Right lobe of liver (tissue), 6 donors: ENCODE results near the gene ERCC2. TPM values are rescaled to one million over a fixed set of nuclear protein-coding genes. Genes with fewer than 3 reads are reported as not detected.

Experiments used
- ATAC-seq, 4 donors: fragments of 200-7000 bp; cut with Tn5 transposase; one replicate each; pipeline ENCODE4 v1.9.1; 2020; ENCODE audit warnings: mild to moderate bottlenecking in 4 of 4, moderate library complexity in 4 of 4
- DNase-seq, 3 donors: peaks; one replicate each; pipeline ENCODE4 v3.0.0-alpha.2; 2020
- H3K27ac ChIP-seq, 3 donors: fragments of 200-600 bp; one replicate each; pipeline ENCODE4 v1.8.0; 2022
- H3K27me3 ChIP-seq, 2 donors: fragments of 200-600 bp; one replicate each; pipeline ENCODE4 v1.8.0; 2022
- H3K36me3 ChIP-seq, 4 donors: fragments of 200-600 bp; sonication (generic) in 1 of 4; one replicate each; pipeline versions ENCODE4 v1.5.1 to v1.8.0; 2017 to 2022; ENCODE audit warnings: control low read depth in 1 of 4
- H3K4me1 ChIP-seq, 4 donors: fragments of 200-600 bp; sonication (generic) in 1 of 4; one replicate each; pipeline versions ENCODE4 v1.5.1 to v1.8.0; 2017 to 2022; ENCODE audit warnings: control low read depth in 1 of 4
- H3K4me3 ChIP-seq, 3 donors: fragments of 200-600 bp; one replicate each; pipeline ENCODE4 v1.8.0; 2022
- H3K9me3 ChIP-seq, 4 donors: fragments of 200-600 bp; sonication (generic) in 1 of 4; one replicate each; pipeline versions ENCODE4 v1.5.1 to v1.8.0; 2017 to 2022; ENCODE audit warnings: control low read depth in 1 of 4
- POLR2A ChIP-seq: fragments of 450-650 bp; IDR thresholded peaks from one replicate; pipeline ENCODE4 v1.6.1; 2017; ENCODE audit warnings: antibody characterized with exemption, mild to moderate bottlenecking
- WGBS: methylation state at CpG from one replicate; pipeline ENCODE4 v1.1.6; 2018; ENCODE audit warnings: low coverage, low lambda C conversion rate; ENCODE audit not compliant: insufficient coverage; ENCODE audit errors: missing lambda C conversion rate; 5-methylcytosine and 5-hydroxymethylcytosine counted together
- intact Hi-C, 2 donors: fragments of 100-400 bp; cut with DNase I; formaldehyde crosslinking; loops; one replicate each; pipeline versions ENCODE4 v1.11.2 to v1.14.1; 2022
- total RNA-seq, 6 experiments: library from RNA; depleted of rRNA in 2 of 6; stranded (reverse); fragments of >200 nt in 2 of 6; fragmentation: NEBNext Ultra II Directional in 3 of 6; extraction: Animal tissue kit (Norgen Biotek cat#: 25700) in 3 of 6; gene quantifications; one replicate each; pipeline versions ENCODE4 v1.1.0 to v1.2.4, GENCODE V29; 2016 to 2023
- TF ChIP-seq, protein P1 (sequence below), 4 donors: fragments of 200-600 bp in 3 of 4; fragments of 450-650 bp in 1 of 4; IDR thresholded peaks; one replicate each; pipeline versions ENCODE4 v1.5.1 to v1.8.0; 2016 to 2022; ENCODE audit warnings: antibody characterized with exemption in 4 of 4, mild to moderate bottlenecking in 2 of 4
- donor health status: DM: no; HTN: yes; CAD: no.
- donor health status: DM: no; HTN: no; CAD: no.
- donor health status: DM: no; HTN: no; CAD: no.
- donor health status: DM: no; HTN: yes; CAD: no.
- donor health status: DM: no; HTN: yes; CAD: no.

ERCC2 gene
- total RNA-seq, 6 experiments from 2014 or later = 9.8 to 13.7 (median 11.3) TPM

- TF ChIP-seq, protein P1, sequence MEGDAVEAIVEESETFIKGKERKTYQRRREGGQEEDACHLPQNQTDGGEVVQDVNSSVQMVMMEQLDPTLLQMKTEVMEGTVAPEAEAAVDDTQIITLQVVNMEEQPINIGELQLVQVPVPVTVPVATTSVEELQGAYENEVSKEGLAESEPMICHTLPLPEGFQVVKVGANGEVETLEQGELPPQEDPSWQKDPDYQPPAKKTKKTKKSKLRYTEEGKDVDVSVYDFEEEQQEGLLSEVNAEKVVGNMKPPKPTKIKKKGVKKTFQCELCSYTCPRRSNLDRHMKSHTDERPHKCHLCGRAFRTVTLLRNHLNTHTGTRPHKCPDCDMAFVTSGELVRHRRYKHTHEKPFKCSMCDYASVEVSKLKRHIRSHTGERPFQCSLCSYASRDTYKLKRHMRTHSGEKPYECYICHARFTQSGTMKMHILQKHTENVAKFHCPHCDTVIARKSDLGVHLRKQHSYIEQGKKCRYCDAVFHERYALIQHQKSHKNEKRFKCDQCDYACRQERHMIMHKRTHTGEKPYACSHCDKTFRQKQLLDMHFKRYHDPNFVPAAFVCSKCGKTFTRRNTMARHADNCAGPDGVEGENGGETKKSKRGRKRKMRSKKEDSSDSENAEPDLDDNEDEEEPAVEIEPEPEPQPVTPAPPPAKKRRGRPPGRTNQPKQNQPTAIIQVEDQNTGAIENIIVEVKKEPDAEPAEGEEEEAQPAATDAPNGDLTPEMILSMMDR (IDR thresholded peaks at IDR 0.05) = no peak
- no peak for TF ChIP-seq POLR2A
Measured at GRCh38 chr19:45355402-45355801, 15.0 kb downstream of the ERCC2 start.

GRCh38 chr19:45354241-45354842, 16.0 kb downstream of the ERCC2 start:
- ATAC-seq (no peak), DNase-seq (no peak)
- peaks cover 0 to 6% (median 0%) of the 10 kb centered on the region in 4 donors for H3K36me3 ChIP-seq
- no peaks in the 10 kb centered on the region for H3K9me3 ChIP-seq
- H3K4me1 ChIP-seq = no peaks in the 10 kb centered on the region
- no peaks in the 10 kb centered on the region for H3K27me3 ChIP-seq
- no peak overlapping the region for H3K4me3 ChIP-seq
- intact Hi-C loops = no loop called here
- TF ChIP-seq POLR2A = no peak
- TF ChIP-seq, protein P1 (IDR thresholded peaks at IDR 0.05) = no peak
- whole genome bisulfite sequencing = 87% methylated on average over 4 of the region's 11 CpGs
- H3K27ac ChIP-seq = no peak overlapping the region

More at GRCh38 chr19:45355402-45355801, 15.0 kb downstream of the ERCC2 start:
- H3K36me3 ChIP-seq = peaks cover 0 to 6% (median 0%) of the 10 kb centered on the region in 4 donors
- DNase-seq (no peak), ATAC-seq (no peak)
- intact Hi-C loops = no loop called here
- H3K27me3 ChIP-seq = no peaks in the 10 kb centered on the region
- H3K27ac ChIP-seq = no peak overlapping the region
- H3K9me3 ChIP-seq = no peaks in the 10 kb centered on the region
- H3K4me3 ChIP-seq = no peak overlapping the region
- no peaks in the 10 kb centered on the region for H3K4me1 ChIP-seq
- no CpG with 5 or more reads among the region's 9 CpGs for WGBS

DNA sequence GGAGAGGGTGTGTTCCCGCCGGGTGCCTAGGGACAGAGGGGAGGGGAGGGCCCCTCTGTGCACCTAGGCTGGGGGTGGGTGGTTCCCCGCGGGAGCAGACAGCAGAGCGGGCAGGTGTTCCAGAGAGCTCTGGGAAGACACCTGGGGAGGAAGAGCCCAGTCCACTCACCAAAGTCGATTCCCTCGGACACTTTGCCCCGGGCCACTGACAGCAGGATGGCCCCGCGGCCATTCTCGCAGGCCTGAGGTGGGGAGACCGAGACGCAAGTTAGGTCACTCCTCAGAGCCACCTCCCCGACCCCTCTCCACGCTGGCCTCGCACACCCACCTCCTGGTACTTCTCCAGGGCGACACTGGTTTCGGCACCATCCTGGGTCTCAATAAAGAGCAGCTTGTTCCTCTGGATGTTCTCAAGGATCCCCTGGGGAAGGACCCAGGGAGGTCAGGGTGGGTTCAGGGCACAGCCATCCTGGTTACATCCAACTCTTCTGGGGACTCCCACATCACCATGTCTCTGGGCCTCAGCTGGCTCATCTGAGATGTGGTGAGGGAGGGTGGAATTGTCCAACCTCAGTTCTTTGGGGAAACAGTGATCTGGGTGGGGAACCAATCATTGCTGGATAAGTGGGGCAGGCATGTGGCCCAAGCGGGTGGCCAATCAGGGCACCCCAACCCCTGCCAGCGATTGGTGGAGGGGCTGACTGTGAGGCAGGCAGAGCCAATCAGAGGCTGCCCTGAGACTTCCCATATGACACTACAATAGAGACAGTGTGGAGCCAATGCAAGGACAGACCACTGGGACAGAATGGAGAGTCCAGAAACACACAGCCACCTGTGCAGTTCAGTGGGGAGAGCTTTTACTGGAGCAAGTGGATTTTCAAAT, 17.2 kb downstream of the ERCC2 start:
- peaks cover 0 to 6% (median 0%) of the 10 kb centered on the region in 4 donors for H3K36me3 ChIP-seq
- WGBS = 77% methylated on average over 2 of the region's 20 CpGs
- H3K27me3 ChIP-seq = no peaks in the 10 kb centered on the region

GRCh38 chr19:45352471-45352870, 17.9 kb downstream of the ERCC2 start:
- ATAC-seq = no peak
- no peak overlapping the region for H3K27ac ChIP-seq
- H3K27me3 ChIP-seq = no peaks in the 10 kb centered on the region
- H3K4me1 ChIP-seq = no peaks in the 10 kb centered on the region
- H3K36me3 ChIP-seq = peaks cover 0 to 6% (median 0%) of the 10 kb centered on the region in 4 donors
- intact Hi-C loops = no loop called here
- WGBS = 89% methylated on average over 6 of the region's 20 CpGs
- H3K4me3 ChIP-seq = no peak overlapping the region
- no peaks in the 10 kb centered on the region for H3K9me3 ChIP-seq
- no peak for DNase-seq
- no peak for TF ChIP-seq POLR2A

More for the DNA sequence above, 17.2 kb downstream of the ERCC2 start:
- Histone ChIP-seq H3K4me1 (no peaks in the 10 kb centered on the region), H3K4me3 (no peak overlapping the region), H3K9me3 (no peaks in the 10 kb centered on the region), H3K27ac (no peak overlapping the region)
- TF ChIP-seq POLR2A = no peak
- TF ChIP-seq, protein P1 (IDR thresholded peaks at IDR 0.05) = no peak
- no peak for ATAC-seq
- no peak for DNase-seq
- intact Hi-C loops = no loop called here

GRCh38 chr19:45352062-45352461, 18.3 kb downstream of the ERCC2 start:
- intact Hi-C loops = no loop called here
- TF ChIP-seq, protein P1 (IDR thresholded peaks at IDR 0.05) = no peak
- TF ChIP-seq POLR2A = no peak

More at GRCh38 chr19:45352062-45352461, 18.3 kb downstream of the ERCC2 start:
- ATAC-seq (no peak), DNase-seq (no peak)
- Histone ChIP-seq H3K27ac (no peak overlapping the region), H3K9me3 (no peaks in the 10 kb centered on the region), H3K36me3 (peaks cover 0 to 6% (median 0%) of the 10 kb centered on the region in 4 donors), H3K4me1 (no peaks in the 10 kb centered on the region), H3K4me3 (no peak overlapping the region), H3K27me3 (no peaks in the 10 kb centered on the region)
- 90% methylated on average over 2 of the region's 15 CpGs for WGBS
